Activated CD8-positive, alpha-beta T cell treated with anti-CD3 and anti-CD28 coated beads, Interleukin-2, amount 10 ng/mL, durations not matched to agents 7 days and 5 days (primary cell): ENCODE measurements around the gene ELAVL1. TPM values are rescaled to one million over a fixed set of nuclear protein-coding genes. Genes with fewer than 3 reads are reported as not detected.
A peak's percentile ranks its signal among the peaks of the same experiment; 100 is the strongest.
"Not testable (repeated sequence)": the region's sequence is repeated elsewhere in the genome, so short reads cannot be mapped to it uniquely, and the experiment has no call there.

Experiments
- ATAC-seq: fragments of 150-1000 bp; cut with Tn5 transposase; one replicate; pipeline ENCODE4 v1.10.0; 2021; ENCODE audit warnings: moderate library complexity
- CTCF ChIA-PET: fragments of 350-600 bp; sonication (Branson Sonifier 250); formaldehyde crosslinking; loops from one replicate; lab custom pipeline; 2021; ENCODE audit warnings: antibody characterized with exemption; lab: Charles Lee
- POLR2A ChIA-PET: fragments of 350-600 bp; sonication (Branson Sonifier 250); formaldehyde crosslinking; loops from one replicate; lab custom pipeline; 2021; ENCODE audit warnings: antibody characterized with exemption; lab: Charles Lee
- DNase-seq: peaks from one replicate; pipeline ENCODE4 v3.0.0-alpha.2; 2020
- H3K27ac Mint-ChIP-seq: one replicate; pipeline ENCODE4 v1.8.0; 2021; ENCODE audit warnings: mild to moderate bottlenecking, mixed read lengths
- H3K27me3 Mint-ChIP-seq: one replicate; pipeline ENCODE4 v1.8.0; 2021; ENCODE audit warnings: low read depth, mixed read lengths
- H3K36me3 Mint-ChIP-seq: one replicate; pipeline ENCODE4 v1.8.0; 2021; ENCODE audit warnings: low read depth, mixed read lengths
- H3K4me1 Mint-ChIP-seq: one replicate; pipeline ENCODE4 v1.8.0; 2021; ENCODE audit warnings: low read depth, mixed read lengths
- H3K4me3 Mint-ChIP-seq: one replicate; pipeline ENCODE4 v1.8.0; 2021; ENCODE audit warnings: mild to moderate bottlenecking, mixed read lengths
- H3K9me3 Mint-ChIP-seq: one replicate; pipeline ENCODE4 v1.8.0; 2022; ENCODE audit warnings: mixed read lengths; ENCODE audit not compliant: insufficient read depth
- total RNA-seq, 2 experiments: library from RNA; stranded (reverse); gene quantifications; one replicate each; pipeline ENCODE4 v1.2.3, GENCODE V29; 2021

The ELAVL1 gene
- total RNA-seq, 2 experiments from 2014 or later = 128 to 132 TPM

DNA sequence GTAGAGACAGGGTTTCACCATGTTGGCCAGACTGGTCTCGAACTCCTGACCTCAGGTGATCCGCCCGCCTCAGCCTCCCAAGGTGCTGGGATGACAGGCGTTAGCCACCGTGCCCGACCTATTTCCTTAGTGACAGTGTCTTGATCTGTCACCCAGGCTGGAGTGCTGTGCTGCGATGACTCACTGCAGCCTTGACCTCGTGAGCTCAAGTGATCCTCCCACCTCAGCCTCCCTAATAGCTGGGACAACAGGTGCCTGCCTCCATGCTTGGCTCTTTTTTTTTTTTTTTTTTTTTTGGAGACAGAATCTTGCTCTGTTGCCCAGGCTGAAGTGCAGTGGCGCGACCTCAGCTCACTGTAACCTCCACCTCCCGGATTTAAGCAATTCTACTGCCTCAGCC, 75.4 kb downstream of the ELAVL1 start:
- ATAC-seq, H3K27ac Mint-ChIP-seq, H3K4me3 Mint-ChIP-seq, H3K27me3 Mint-ChIP-seq, H3K9me3 Mint-ChIP-seq, DNase-seq: not testable (repeated sequence)
- ChIA-PET POLR2A (interaction anchor here (2.2 kb wide), 1 partner anchor 14 kb away, joined by 5 read pairs; the partner anchor contains the start of gene TIMM44), CTCF (interaction anchor here (1.0 to 5.6 kb wide), 2 partner anchors 14 to 72 kb away, joined by 4 to 50 read pairs; partner anchors contain the start of gene TIMM44)
- peaks cover 11% of the 10 kb centered on the region for H3K4me1 Mint-ChIP-seq
- H3K36me3 Mint-ChIP-seq = peaks cover 15% of the 10 kb centered on the region

DNA sequence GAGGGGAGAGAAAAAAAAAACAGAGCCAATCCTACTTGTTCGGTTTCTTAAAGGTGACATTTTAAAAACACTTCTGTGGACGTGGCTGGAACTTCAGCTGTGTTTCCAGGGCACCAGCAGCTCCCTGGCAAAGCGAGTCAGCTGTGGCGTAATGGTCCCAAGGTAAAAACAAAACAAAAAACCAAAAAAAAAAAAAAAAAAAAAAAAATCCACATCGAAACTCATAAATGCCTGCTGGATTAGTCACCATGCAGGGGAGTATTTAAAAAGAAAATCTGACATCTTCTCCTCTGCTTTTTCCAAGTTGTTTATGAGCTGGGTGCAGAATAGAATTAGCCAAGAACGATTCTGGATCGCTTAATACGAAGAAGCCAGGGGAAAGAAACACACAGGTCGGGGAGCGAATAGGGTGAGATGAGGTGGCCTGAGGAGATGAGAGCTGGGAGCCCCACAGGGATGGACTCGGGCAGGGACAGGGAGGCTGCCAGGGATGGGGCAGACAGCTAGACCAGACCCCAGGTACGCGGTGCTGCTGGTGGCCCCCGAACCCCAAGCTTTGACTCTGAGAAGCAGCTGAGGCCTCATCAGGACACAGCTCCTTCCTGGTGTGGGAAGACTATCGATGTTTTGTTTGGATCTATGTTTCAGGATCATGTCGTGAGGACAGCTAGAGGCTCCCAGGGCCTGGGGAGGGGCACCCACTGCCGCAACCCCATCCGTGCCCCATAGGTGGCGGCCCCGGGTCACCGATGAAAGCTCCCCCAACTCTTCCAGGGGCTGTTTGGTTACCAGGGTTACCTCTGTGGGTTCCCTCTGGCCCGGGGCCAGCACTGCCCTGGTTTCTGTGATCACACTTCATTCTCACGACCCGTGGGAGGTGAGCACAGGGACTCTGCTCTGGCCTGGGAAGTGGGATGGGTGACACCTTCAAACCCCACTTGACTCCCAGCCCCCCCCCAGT, 76.4 kb downstream of the ELAVL1 start:
- Mint-ChIP-seq H3K9me3 (no peaks in the 10 kb centered on the region), H3K27me3 (no peaks in the 10 kb centered on the region), H3K4me3 (no peak overlapping the region), H3K27ac (no peak overlapping the region), H3K4me1 (peaks cover 14% of the 10 kb centered on the region), H3K36me3 (peaks cover 10% of the 10 kb centered on the region)
- ATAC-seq (peak; percentile 38), DNase-seq (peak; percentile 71)
- POLR2A ChIA-PET = interaction anchor here (0.6 to 1.3 kb wide), 3 partner anchors 8 to 431 kb away, joined by 3 to 5 read pairs (median 4); partner anchors contain the start of gene TIMM44
- CTCF ChIA-PET = interaction anchor here (0.7 to 5.6 kb wide), 10 partner anchors 8 to 75 kb away, joined by 3 to 50 read pairs (median 4); partner anchors contain the start of genes MAP2K7, SNAPC2 and TIMM44

DNA sequence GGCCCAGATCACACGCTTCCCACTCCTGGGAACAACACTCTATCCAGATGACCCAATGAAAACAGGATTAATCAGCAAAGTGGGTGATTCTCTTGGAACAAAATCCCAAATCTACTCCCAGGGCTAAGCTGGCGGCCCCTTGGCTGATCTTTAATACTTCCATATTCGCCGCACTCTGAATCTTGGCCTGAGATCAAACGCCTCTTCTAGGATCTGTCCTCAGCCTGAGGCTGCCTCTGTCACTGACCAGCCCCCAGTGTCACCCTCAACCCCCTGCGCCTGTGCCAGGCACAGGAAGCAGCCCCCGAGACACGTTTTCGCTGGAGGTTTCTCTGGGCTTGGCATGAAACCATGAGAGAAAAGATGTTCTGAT, 77.1 kb downstream of the ELAVL1 start:
- POLR2A ChIA-PET = no interaction called here
- peaks cover 8% of the 10 kb centered on the region for H3K36me3 Mint-ChIP-seq
- H3K9me3 Mint-ChIP-seq = no peaks in the 10 kb centered on the region
- H3K4me1 Mint-ChIP-seq = peaks cover 14% of the 10 kb centered on the region
- CTCF ChIA-PET = interaction anchor here (0.9 to 5.6 kb wide), 5 partner anchors 11 to 59 kb away, joined by 3 to 50 read pairs (median 4); partner anchors contain the start of genes MAP2K7 and TIMM44
- DNase-seq = no peak
- H3K4me3 Mint-ChIP-seq = no peak overlapping the region
- no peak for ATAC-seq
- no peak overlapping the region for H3K27ac Mint-ChIP-seq
- H3K27me3 Mint-ChIP-seq = no peaks in the 10 kb centered on the region

DNA sequence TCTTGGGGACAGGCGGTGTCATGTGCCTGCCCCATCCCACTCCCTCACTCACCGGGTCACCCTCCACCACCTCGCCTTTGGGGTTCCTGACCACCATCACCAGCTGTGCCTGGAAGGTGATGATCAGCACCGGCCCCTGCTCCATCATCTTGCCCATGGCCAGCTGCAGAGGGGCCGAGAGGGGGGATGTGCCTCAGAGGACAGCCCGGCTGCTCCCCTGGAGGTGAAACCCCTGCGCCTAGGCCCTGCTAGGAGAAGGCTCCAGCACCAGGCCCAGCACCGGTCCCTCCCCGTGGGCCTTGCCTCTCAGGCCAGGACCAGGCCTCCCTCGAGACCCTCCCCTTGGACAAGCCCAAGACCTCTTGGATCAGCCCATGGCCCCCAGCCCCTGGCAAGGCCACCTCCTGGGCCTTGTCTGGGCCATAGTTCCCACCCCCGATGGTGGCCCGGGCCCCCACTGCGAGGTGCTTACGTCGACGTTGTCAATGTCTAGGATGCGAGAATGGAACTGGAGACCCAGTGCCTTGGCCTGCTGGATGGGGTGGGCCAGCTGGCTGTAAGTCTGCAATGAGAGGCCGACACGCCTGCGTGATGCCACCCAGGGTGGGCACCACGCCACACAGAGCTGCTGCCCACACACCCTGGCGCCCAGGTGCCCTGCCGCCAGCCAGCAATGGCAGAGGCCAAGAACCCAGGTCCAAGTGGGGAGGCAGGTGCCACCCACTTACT, 77.7 kb downstream of the ELAVL1 start:
- Mint-ChIP-seq H3K27me3 (no peaks in the 10 kb centered on the region), H3K4me3 (no peak overlapping the region), H3K27ac (no peak overlapping the region), H3K36me3 (peaks cover 12% of the 10 kb centered on the region), H3K9me3 (no peaks in the 10 kb centered on the region), H3K4me1 (peaks cover 14% of the 10 kb centered on the region)
- POLR2A ChIA-PET = no interaction called here
- CTCF ChIA-PET = interaction anchor here (5.6 kb wide), 1 partner anchor 16 kb away, joined by 50 read pairs; the partner anchor contains the start of gene TIMM44
- ATAC-seq = no peak
- DNase-seq = no peak

DNA sequence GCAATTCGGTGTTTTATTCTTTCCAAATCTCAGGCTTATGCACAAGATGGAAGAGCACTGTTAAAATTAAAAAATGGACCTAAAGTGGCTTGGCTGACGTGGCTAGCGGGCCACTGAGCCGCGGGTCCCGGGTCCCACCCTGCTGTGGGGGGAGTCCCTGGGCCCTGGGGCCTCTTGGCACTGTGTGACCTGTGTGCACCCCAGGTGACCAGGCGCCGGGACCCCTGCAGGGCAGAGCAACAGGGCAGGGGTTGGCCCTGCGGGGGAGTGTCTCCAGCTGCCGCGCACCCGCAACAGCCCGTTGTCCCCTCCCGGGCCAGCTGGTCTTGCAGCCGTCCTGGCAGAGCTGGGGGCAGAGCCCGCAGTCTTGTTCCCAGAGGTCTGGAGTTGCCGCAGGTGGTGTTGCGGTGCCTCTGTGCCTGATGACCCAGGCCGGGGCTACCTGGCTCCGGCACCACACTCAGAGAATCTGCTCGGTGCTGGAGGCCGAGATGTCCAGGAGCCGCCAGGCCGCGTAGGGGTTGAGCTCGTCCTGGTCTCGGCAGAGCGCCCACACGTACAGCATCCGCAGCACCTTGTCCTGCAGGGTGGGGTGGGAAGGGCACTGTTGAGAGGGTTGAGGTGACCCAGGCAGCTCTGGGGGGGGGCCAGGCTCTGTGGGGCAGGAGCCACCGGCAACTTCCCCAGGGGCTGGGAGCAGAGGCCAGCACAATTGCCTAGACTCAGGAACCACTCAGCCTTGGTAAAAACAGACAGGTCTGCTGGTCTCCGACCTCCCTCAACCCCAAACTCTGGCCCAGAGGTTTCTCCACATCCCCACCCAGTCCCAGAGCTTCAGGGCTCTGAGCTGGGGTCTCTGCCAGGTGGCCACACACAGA, 78.5 kb downstream of the ELAVL1 start:
- DNase-seq = no peak
- CTCF ChIA-PET = interaction anchor here (1.1 to 5.6 kb wide), 3 partner anchors 16 to 358 kb away, joined by 3 to 50 read pairs (median 6); partner anchors contain the start of gene TIMM44

DNA sequence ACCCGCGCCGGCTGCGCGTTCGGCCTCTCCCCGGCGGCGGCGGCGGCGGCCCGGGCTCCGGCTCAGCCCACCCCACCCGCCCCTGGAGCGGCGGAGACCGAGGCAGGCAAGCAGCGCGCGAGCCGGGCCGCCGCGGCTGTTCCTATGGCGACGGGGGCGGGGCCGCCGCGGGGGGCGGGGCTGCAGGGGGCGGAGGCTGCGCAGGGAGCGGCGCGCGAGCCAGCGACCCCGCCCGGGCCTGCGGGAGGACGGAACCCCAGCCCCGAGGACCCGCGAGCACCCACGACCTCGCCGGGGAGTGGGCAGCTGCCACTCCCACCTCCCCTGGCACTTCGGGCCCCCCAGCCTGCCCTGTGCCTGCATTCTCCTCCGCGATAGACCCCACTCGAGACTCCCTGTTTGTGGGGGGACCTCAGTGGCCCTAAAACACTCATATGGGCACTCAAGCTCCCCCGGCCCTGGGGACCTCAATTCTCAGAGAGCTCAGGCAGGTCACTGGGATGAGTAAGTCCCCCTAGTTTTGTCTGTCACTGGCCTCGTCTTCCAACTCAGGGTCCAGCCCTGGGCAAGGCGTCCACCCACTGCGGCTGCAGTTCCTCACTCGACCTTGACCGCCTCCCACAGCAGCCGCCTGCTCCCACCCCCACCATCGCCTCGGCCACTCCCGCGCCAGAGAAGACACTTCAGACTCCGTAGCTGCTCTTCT, 79.3 kb downstream of the ELAVL1 start, which contains the start of gene CTXN1:
Gene CTXN1, minus strand, starts transcription at position 115 of the 706 bp plus-strand sequence. CDS start 597 bp downstream, outside the sequence.
- DNase-seq = peak; percentile 75
- Mint-ChIP-seq H3K9me3 (no peaks in the 10 kb centered on the region), H3K4me1 (peaks cover 25% of the 10 kb centered on the region), H3K27me3 (no peaks in the 10 kb centered on the region), H3K36me3 (peaks cover 9% of the 10 kb centered on the region), H3K4me3 (peak within 1 kb of the TSS; percentile 74), H3K27ac (peak within 1 kb of the TSS; percentile 75)
- POLR2A ChIA-PET = no interaction called here
- CTCF ChIA-PET = interaction anchor here (1.1 to 1.3 kb wide), 2 partner anchors 17 to 358 kb away, joined by 3 to 6 read pairs; partner anchors contain the start of gene TIMM44
- peak; percentile 45 for ATAC-seq

More for the DNA sequence above, 78.5 kb downstream of the ELAVL1 start:
- Mint-ChIP-seq H3K4me3 (peak overlapping the region; percentile 59), H3K9me3 (no peaks in the 10 kb centered on the region), H3K27ac (no peak overlapping the region), H3K27me3 (no peaks in the 10 kb centered on the region), H3K4me1 (peaks cover 17% of the 10 kb centered on the region), H3K36me3 (peaks cover 11% of the 10 kb centered on the region)
- ATAC-seq = no peak
- POLR2A ChIA-PET = no interaction called here

DNA sequence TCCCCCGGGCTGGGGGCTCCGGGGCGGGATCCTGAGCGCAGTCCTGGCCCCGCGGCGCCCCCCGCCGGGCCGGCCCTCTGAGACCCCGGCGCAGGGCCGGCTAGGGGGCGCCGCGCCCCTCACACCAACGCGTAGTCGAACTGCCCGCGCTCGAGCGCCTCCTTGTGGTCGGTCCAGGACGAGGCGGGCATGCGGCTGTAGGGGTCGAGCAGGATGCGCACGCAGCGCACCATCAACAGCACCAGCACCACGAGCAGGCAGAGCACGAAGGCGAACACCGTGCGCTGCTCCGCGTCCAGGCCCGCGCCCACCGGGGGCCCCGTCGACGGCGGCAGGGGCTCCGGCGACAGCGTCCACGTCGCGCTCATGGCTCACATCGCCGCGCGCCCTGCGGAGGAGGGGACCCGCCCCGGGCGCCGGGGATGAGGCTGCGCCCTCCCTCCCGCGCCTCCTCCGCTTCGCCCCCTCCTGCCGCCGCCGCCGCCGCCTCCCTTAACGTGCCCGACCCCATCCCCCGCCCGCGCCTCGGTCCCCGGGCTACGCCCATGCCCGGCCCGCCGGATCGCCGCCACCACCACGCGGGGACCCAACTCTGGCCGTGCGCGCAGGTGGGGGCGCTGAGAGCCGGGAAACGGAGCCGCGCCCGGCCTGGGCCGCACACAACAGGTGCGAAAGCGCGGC, 80.1 kb downstream of the ELAVL1 start:
- CTCF ChIA-PET = no interaction called here
- Mint-ChIP-seq H3K4me1 (peaks cover 29% of the 10 kb centered on the region), H3K27me3 (no peaks in the 10 kb centered on the region), H3K9me3 (no peaks in the 10 kb centered on the region), H3K36me3 (peaks cover 8% of the 10 kb centered on the region), H3K4me3 (peak overlapping the region; percentile 74), H3K27ac (peak overlapping the region; percentile 75)
- POLR2A ChIA-PET = no interaction called here
- DNase-seq (peak; percentile 89), ATAC-seq (peak; percentile 50)

DNA sequence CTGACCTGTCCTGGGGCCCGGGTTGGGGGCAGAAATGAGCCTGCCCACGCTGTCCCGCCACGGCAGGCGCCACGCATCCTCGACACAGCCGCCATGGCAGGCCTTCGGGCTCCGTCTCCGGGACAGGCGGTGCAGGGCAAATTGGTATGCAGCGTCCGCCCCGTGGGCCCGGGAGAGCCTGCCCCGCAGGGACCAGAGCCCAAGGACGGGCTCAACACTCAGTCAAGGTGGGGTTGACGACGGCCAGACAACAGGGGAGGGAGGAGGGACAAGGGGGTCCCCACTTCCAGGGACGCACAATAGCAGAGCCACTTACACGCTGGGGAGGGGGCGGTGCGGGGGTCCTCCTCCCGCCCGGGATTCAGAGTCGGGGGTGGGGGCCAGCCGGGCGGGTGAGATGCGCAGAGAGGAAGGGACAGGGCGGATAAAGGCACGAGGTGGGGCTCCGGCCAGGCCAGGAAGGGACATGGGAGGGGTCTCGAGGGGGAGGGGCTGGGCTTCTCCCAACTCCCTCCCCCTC, 80.7 kb downstream of the ELAVL1 start:
- DNase-seq (no peak), ATAC-seq (no peak)
- ChIA-PET POLR2A (no interaction called here), CTCF (no interaction called here)
- no peak overlapping the region for H3K27ac Mint-ChIP-seq
- H3K36me3 Mint-ChIP-seq = peaks cover 8% of the 10 kb centered on the region
- no peak overlapping the region for H3K4me3 Mint-ChIP-seq
- peaks cover 34% of the 10 kb centered on the region for H3K4me1 Mint-ChIP-seq
- no peaks in the 10 kb centered on the region for H3K9me3 Mint-ChIP-seq
- peaks cover 3% of the 10 kb centered on the region for H3K27me3 Mint-ChIP-seq

DNA sequence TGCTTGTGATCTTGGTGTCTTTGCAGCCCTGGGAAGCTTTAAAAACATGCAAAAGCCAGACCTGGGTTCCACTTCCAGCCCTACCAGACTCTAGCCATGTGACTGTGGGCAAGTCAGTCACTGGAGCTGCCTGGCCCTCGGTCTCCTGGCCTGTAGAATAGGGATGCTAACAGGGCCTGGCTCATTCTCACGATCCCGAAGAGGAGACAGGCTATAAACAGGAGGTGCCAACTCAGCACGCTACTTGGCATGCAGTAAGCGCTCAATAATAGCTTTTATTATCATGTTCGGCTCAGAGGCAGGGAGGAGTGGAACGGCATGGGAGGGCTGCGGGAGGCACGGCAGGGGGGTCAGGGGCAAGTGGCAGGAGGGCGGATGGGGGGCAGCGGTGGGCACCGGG, 81.2 kb downstream of the ELAVL1 start:
- Mint-ChIP-seq H3K4me3 (no peak overlapping the region), H3K4me1 (peaks cover 37% of the 10 kb centered on the region), H3K27me3 (peaks cover 5% of the 10 kb centered on the region), H3K36me3 (peaks cover 8% of the 10 kb centered on the region), H3K9me3 (no peaks in the 10 kb centered on the region), H3K27ac (no peak overlapping the region)
- POLR2A ChIA-PET = no interaction called here
- ATAC-seq (no peak), DNase-seq (no peak)
- CTCF ChIA-PET = interaction anchor here (0.7 to 0.8 kb wide), 2 partner anchors 21 to 55 kb away, joined by 3 to 4 read pairs; partner anchors contain the start of gene MAP2K7
